Kidney capillary endothelial cell (primary cell): ENCODE data around the gene RPL5.

Experiments
- DNase-seq: peaks from one replicate; pipeline ENCODE4 v3.0.0-alpha.2; 2018; ENCODE audit warnings: low spot score

Gene RPL5

DNA sequence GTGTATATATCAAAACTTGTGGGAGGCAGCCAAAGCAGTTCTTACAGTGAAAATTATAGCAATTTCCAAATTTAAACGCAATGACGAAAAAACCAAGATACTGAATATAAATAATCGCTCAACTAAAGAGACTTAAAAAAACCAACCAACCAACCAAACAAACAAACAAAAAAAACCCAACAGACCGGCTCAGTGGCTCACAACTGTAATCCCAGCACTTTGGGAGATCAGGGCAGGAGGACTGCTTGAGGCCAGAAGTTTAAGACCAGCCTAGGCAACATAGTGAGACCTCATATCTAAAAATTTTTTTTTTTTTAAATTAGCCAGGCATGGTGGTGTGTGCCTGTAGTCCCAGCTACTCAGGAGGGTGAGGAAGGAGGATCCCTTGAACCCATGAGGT is 23.4 kb downstream of the RPL5 start:
- no peak for DNase-seq

- no peak for DNase-seq
Measured at GRCh38 chr1:92857817-92858216, 26.0 kb downstream of the RPL5 start.

- DNase-seq: peak; percentile 81
Measured at GRCh38 chr1:92858564-92859399, 26.9 kb downstream of the RPL5 start.

- no peak for DNase-seq
Measured at GRCh38 chr1:92859400-92860039, 27.7 kb downstream of the RPL5 start.

DNA sequence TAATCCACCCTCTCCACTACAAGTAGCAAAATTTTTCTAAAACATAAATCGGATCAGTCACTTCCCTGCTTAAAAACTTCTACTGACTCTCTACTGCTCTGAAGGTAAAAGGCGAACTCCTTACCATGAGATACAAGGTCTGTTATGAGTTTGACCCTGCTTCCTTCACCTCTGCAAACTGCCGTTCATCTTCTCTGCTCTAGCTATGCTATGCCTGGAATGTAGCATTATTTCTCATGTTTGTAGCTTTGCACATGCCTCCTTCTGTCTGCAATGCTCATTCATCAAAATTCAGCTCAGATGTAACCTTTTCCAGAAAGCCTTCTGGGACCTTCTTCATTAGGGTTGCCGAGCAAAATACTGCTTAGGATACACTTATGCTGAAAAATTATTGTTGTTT is 30.8 kb downstream of the RPL5 start:
- no peak for DNase-seq

GRCh38 chr1:92864131-92864530 is 32.3 kb downstream of the RPL5 start:
- no peak for DNase-seq

GRCh38 chr1:92870591-92870990 is 38.8 kb downstream of the RPL5 start:
- DNase-seq: no peak

DNA sequence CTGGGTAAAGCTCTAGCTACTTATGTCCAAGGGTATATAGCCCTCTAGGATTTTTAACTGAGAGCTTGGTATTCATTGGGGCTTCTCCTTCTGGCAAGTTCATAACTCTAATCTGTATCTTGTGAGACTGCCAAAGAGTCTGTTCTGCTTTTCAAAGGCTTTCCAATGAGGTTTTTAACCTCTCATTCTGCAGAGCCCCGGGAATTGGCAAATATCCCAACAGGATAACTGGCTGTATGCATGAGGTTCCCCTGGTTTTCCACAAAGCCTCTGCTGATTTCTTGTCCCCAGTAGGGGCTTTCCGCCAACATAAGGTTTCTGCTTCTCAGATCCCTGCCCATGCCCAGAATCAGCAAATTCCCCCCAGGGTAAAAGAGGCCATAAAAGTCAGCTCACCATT is 40.9 kb downstream of the RPL5 start:
- no peak for DNase-seq

GRCh38 chr1:92874987-92875386 is 43.1 kb downstream of the RPL5 start:
- DNase-seq: no peak

DNA sequence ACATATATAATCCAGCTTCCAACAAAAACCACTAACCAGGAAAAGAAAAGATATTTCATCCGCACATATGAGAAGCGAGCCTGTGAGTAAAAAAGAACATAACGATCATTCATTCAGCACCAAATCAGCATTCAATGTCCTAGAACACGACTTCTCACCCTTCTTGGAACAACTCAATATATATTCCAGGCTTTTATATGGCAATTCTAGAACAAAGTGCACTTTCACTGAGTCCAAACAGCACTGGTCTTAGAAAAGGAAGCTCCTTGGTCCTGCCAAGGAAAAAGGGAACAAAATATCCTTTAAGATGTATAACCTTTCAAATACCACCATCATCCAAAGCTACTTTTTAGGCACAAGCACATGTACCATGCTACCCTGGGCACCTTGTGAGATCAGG is 44.5 kb downstream of the RPL5 start:
- no peak for DNase-seq

GRCh38 chr1:92877081-92877711 is 45.4 kb downstream of the RPL5 start:
- no peak for DNase-seq

GRCh38 chr1:92877792-92878191 is 46.0 kb downstream of the RPL5 start:
- DNase-seq: no peak

DNA sequence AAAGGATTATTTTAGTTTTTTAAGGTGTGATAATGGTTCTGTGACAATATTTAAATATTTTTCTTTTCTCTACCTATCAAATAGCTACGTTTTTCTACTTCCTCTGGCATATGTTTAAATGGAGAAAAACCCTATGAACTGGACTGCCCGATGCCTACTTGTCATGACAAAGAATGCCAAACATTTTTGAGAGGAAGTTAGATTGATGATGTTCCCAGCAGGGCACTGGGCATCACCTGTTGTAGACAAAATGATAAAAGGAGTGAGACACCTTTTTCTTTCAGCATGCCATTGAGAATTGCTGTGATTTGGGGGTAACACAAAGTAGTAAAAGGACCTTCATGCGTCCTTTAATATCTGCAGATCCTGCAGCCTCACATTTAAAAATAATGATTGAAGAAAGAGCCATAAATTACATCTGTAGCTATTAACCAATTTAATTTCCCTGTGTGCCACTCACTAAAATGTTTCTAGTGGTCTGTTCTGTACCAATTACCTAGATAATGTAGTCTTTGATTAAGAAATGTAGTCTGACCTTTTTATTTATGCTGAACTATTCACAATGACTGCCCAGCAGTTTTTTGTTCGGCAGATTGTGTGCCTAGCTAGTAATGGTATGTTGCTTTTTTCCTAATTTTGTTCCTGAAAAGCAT is 47.6 kb downstream of the RPL5 start:
- no peak for DNase-seq

- DNase-seq: no peak
Measured at GRCh38 chr1:92881391-92881790, 49.6 kb downstream of the RPL5 start.

DNA sequence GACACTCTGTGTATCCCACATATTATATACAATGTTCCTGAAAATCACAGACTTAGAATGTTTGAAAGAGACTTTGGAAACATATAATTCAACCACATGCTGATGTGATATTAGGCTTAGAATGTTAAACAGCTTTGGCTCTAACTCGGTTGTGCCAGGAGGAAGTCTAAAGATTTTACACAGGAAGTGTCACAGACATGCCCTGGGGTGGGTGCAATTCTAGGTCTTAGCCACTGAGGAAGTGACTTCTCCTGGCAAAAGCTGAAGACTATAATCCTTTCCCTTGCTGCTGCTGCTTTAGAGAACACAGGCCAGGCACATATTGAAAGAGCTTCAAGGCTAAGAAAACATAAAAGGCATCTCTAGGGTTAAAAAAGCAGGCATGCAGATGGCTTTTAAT is 51.0 kb downstream of the RPL5 start:
- DNase-seq: peak; percentile 42

- DNase-seq: no peak
Measured at GRCh38 chr1:92883297-92883696, 51.5 kb downstream of the RPL5 start.

DNA sequence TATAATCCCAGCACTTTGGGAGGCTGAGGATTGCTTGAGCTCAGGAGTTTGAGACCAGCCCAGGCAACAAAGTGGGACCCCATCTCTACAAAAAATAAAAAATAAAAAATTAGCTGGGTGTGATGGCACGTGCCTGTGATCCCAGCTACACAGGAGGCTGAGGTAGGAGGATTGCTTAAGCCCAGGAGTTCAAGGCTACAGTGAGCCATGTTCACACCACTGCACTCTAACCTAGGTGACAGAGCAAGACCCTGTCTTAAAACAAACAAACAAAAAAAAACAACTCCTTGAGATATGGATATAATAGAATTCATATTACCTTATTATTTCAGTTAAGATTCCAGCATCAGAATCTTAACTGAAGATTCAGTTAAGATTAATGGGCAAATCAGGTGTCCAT is 52.4 kb downstream of the RPL5 start:
- DNase-seq: no peak

DNA sequence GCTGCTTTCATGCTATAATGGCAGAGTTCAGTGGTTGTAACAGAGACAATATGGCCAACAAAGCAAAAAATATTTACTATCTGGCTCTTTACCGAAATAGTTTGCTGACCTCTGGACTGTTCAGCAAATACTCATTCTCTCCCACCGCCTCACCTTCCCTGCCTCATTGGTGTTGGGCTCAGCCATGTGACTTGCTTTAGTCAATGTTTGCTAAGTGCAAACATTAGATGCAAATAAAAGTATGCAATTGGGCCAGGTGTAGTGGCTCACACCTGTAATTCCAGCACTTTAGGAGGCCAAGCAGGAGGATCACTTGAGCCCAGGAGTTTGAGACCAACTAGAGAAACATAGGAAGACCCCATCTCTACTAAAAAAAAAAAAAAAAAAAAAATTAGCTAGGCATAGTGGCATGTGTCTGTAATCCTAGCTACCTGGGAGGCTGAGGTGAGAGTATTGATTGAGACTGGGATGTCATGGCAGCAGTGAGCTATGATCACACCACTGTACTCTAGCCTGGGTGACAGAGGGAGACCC is 55.1 kb downstream of the RPL5 start:
- DNase-seq: no peak

DNA sequence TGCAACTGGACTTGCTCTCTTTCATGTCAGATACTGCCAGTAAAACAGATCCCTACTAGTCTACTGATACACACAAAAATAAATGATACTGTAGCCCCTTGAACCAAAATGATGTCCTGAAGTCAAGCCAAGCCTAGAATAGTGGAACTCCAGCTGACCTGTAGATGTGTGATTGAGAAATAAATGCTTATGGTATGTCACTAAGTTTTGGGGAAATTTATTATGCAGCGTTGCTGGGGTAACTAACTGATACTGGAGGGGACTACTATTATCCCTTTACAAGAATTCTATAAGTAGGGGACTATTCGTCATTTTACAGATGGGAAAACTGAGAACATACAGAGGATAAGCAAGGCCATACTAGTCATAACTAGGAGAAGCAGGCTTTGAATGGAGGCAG is 55.6 kb downstream of the RPL5 start:
- no peak for DNase-seq
